Fibroblast of lung (primary cell): ENCODE results near the gene MYO1D. TPM values are rescaled to one million over a fixed set of nuclear protein-coding genes. Genes with fewer than 3 reads are reported as not detected.

ENCODE experiments used
- DNase-seq, 2 donors: peaks; one replicate each; pipeline versions ENCODE4 v3.0.0 to v3.0.0-alpha.2; 2010; ENCODE audit warnings: low read depth in 2 of 2
- H2AFZ ChIP-seq: 2 replicates; pipeline ENCODE4 v1.5.1; 2012; ENCODE audit warnings: low read length, control low read depth, inconsistent platforms
- H3K27ac ChIP-seq: 2 replicates; pipeline ENCODE4 v1.5.1; 2011; ENCODE audit warnings: low read length, control low read depth; ENCODE audit not compliant: insufficient read depth
- H3K27me3 ChIP-seq: 2 replicates; pipeline ENCODE4 v1.5.1; 2011; ENCODE audit warnings: mild to moderate bottlenecking, low read length; ENCODE audit not compliant: control insufficient read depth, insufficient read depth
- H3K36me3 ChIP-seq: 2 replicates; pipeline ENCODE4 v1.5.1; 2011; ENCODE audit warnings: low read length; ENCODE audit not compliant: control insufficient read depth, insufficient read depth
- H3K4me1 ChIP-seq: 2 replicates; pipeline ENCODE4 v1.5.1; 2011; ENCODE audit warnings: low read length; ENCODE audit not compliant: control insufficient read depth, insufficient read depth; ENCODE audit errors: extremely low read depth
- H3K4me2 ChIP-seq: 2 replicates; pipeline ENCODE4 v1.5.1; 2011; ENCODE audit warnings: low read length, control low read depth; ENCODE audit not compliant: insufficient read depth; ENCODE audit errors: extremely low read depth
- H3K4me3 ChIP-seq, 4 experiments: fragments of 200-600 bp in 1 of 4; sonication (generic) in 1 of 4; replicated peaks in 1 of 4; 2 replicates each; pipeline ENCODE4 v1.5.1; 2011 to 2016; ENCODE audit warnings: low read length in 4 of 4, low read depth in 3 of 4, mild to moderate bottlenecking in 3 of 4, control low read depth in 2 of 4, inconsistent platforms in 1 of 4, mixed read lengths in 1 of 4; ENCODE audit not compliant: insufficient read depth in 1 of 4; ENCODE audit errors: control extremely low read depth in 1 of 4
- H3K79me2 ChIP-seq: 2 replicates; pipeline ENCODE4 v1.5.1; 2012; ENCODE audit warnings: mild to moderate bottlenecking, low read length, inconsistent platforms; ENCODE audit not compliant: control insufficient read depth, insufficient read depth
- H3K9ac ChIP-seq: 2 replicates; pipeline ENCODE4 v1.5.1; 2011; ENCODE audit warnings: mild to moderate bottlenecking, low read length, control low read depth; ENCODE audit not compliant: insufficient read depth
- H3K9me3 ChIP-seq: 2 replicates; pipeline ENCODE4 v1.5.1; 2012; ENCODE audit warnings: low read depth, low read length; ENCODE audit not compliant: control insufficient read depth, insufficient read depth
- H4K20me1 ChIP-seq: 2 replicates; pipeline ENCODE4 v1.5.1; 2011; ENCODE audit warnings: low read length; ENCODE audit not compliant: control insufficient read depth, insufficient read depth; ENCODE audit errors: extremely low read depth
- EZH2 ChIP-seq: IDR thresholded peaks from 2 replicates; pipeline ENCODE4 v1.5.1; 2012; ENCODE audit warnings: low read length, control low read depth, mild to moderate bottlenecking; ENCODE audit errors: missing control alignments
- polyA plus RNA-seq, 2 donors: library from polyadenylated mRNA; depleted of rRNA in 1 of 2; stranded (reverse) in 1 of 2; unstranded in 1 of 2; fragments of >200 nt; gene quantifications; 2 replicates each; pipeline ENCODE4 v1.2.1, GENCODE V29; 2011 to 2012; ENCODE audit warnings: missing spikeins in 1 of 2
- total RNA-seq: library from RNA; depleted of rRNA; stranded (reverse); fragments of >200 nt; gene quantifications from 2 replicates; pipeline ENCODE4 v1.2.1, GENCODE V29; 2014
- TF ChIP-seq, protein P1 (sequence below), 2 donors: IDR thresholded peaks in 1 of 2; conservative IDR thresholded peaks in 1 of 2; 1 replicate in 1 of 2; 2 replicates in 1 of 2; pipeline ENCODE4 v1.5.1; 2011 to 2012; ENCODE audit warnings: low read length in 2 of 2, control low read depth in 1 of 2, inconsistent platforms in 1 of 2, low read depth in 1 of 2, mild to moderate bottlenecking in 1 of 2

MYO1D gene
- total and polyA plus RNA-seq, 2 donors (not counting 1 experiment from before 2014, with no cell fraction given) = 35.0 to 46.6 TPM

DNA sequence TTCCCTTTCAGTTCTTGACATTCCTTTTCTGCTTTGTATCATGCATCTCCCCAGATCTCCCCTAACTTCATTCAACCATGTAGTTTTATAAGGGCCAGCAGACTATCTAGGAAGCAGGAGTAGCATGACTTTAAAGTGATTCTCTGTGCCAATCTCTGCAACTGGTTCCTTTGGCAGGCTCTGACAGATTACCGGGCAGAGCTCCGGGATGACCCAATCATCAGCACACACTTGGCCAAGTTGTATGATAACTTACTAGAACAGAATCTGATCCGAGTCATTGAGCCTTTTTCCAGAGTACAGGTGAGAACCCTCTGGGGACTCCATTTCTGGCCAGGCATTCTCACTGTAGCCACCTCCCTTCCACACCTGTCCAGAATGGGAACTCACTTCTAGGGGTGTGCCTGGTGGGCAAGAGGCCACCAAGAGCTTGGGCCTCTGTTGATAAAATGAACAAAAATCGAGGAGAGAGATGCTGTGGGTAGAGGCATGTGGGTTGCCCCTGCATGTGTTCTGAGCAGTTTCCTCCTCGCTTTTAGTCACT, 397.8 kb downstream of the MYO1D start:
- TF ChIP-seq, protein P1, sequence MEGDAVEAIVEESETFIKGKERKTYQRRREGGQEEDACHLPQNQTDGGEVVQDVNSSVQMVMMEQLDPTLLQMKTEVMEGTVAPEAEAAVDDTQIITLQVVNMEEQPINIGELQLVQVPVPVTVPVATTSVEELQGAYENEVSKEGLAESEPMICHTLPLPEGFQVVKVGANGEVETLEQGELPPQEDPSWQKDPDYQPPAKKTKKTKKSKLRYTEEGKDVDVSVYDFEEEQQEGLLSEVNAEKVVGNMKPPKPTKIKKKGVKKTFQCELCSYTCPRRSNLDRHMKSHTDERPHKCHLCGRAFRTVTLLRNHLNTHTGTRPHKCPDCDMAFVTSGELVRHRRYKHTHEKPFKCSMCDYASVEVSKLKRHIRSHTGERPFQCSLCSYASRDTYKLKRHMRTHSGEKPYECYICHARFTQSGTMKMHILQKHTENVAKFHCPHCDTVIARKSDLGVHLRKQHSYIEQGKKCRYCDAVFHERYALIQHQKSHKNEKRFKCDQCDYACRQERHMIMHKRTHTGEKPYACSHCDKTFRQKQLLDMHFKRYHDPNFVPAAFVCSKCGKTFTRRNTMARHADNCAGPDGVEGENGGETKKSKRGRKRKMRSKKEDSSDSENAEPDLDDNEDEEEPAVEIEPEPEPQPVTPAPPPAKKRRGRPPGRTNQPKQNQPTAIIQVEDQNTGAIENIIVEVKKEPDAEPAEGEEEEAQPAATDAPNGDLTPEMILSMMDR (conservative IDR thresholded peaks at IDR 0.05 in 1 of 2, IDR thresholded peaks at IDR 0.05 in 1 of 2; ENCODE audit: low read depth in 1 of 2, low read length in 2 of 2) = no peak
- no peak for TF ChIP-seq EZH2
- H3K4me1 ChIP-seq = peaks cover 2% of the 10 kb centered on the region
- H2AFZ ChIP-seq = no peak overlapping the region
- H3K9me3 ChIP-seq = no peaks in the 10 kb centered on the region
- H3K9ac ChIP-seq = no peak overlapping the region
- no peaks in the 10 kb centered on the region for H3K79me2 ChIP-seq
- H3K27me3 ChIP-seq = no peaks in the 10 kb centered on the region
- peaks cover 28% of the 10 kb centered on the region for H3K36me3 ChIP-seq
- no peaks in the 10 kb centered on the region for H4K20me1 ChIP-seq
- H3K4me2 ChIP-seq = no peak overlapping the region
- no peak for DNase-seq
- H3K27ac ChIP-seq = no peak overlapping the region
- no peak overlapping the region for H3K4me3 ChIP-seq

DNA sequence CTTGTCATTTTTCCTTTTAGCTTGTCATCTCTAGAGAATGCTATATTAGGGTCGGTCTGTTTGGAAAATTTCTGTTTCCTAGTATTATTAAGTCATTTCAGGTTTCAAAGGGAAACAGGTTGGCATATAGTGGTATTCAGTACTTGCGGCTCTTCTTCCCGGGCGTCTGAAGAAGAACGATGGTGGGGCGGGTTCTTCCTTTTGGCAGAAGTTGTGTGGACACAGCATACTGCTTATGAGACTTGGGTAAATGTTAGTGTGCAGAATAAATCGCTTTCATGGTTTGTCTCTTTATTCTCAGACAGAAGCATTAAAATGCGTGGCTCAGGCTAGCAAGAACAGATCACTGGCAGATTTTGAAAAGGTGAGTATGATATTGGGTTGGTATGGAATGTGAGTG, 399.7 kb downstream of the MYO1D start:
- Histone ChIP-seq H3K36me3 (peaks cover 31% of the 10 kb centered on the region), H3K27ac (no peak overlapping the region), H3K4me2 (no peak overlapping the region), H3K27me3 (no peaks in the 10 kb centered on the region), H4K20me1 (no peaks in the 10 kb centered on the region), H2AFZ (no peak overlapping the region), H3K9ac (no peak overlapping the region), H3K4me1 (no peaks in the 10 kb centered on the region), H3K79me2 (no peaks in the 10 kb centered on the region), H3K9me3 (no peaks in the 10 kb centered on the region), H3K4me3 (no peak overlapping the region)
- DNase-seq = no peak
- no peak for TF ChIP-seq EZH2
- TF ChIP-seq, protein P1 (conservative IDR thresholded peaks at IDR 0.05 in 1 of 2, IDR thresholded peaks at IDR 0.05 in 1 of 2; ENCODE audit: low read depth in 1 of 2, low read length in 2 of 2) = no peak

DNA sequence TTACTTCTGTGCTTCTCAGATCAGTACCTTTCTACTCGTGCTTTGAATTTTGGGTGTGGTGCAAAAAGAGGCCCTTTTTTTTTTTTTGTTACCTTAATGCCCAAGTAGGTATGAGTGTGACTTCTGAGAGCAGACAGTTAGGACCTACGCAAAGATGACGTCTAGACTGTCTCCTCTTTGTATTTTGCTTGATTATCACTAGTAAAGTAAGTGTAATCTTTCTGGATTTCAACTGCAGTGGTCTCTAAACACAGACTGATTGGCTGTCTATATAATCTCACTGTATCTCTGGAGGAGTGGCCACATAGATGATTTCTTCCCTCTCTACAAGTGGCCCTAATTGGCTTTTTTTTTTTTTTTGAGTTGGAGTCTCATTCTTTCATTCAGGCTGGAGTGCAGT, 401.7 kb downstream of the MYO1D start:
- DNase-seq = no peak
- Histone ChIP-seq H3K9ac (no peak overlapping the region), H2AFZ (no peak overlapping the region), H3K9me3 (no peaks in the 10 kb centered on the region), H4K20me1 (no peaks in the 10 kb centered on the region), H3K27me3 (no peaks in the 10 kb centered on the region), H3K4me3 (no peak overlapping the region), H3K36me3 (peaks cover 25% of the 10 kb centered on the region), H3K4me2 (no peak overlapping the region), H3K4me1 (no peaks in the 10 kb centered on the region), H3K79me2 (no peaks in the 10 kb centered on the region), H3K27ac (no peak overlapping the region)
- TF ChIP-seq EZH2 = no peak
- TF ChIP-seq, protein P1 (conservative IDR thresholded peaks at IDR 0.05 in 1 of 2, IDR thresholded peaks at IDR 0.05 in 1 of 2; ENCODE audit: low read depth in 1 of 2, low read length in 2 of 2) = no peak
